Left ventricle myocardium inferior (tissue), 1 donor: ENCODE results near the gene PEX11A. TPM values are rescaled to one million over a fixed set of nuclear protein-coding genes. Genes with fewer than 3 reads are reported as not detected.

ENCODE experiments used
- DNase-seq: peaks from one replicate; pipeline ENCODE4 v3.0.0-alpha.2; 2020
- H3K27ac ChIP-seq: fragments of 200-600 bp; replicated peaks from 2 replicates; pipeline ENCODE4 v1.8.0; 2021
- H3K27me3 ChIP-seq: fragments of 200-600 bp; 2 replicates; pipeline ENCODE4 v1.8.0; 2021; ENCODE audit warnings: low read depth
- H3K36me3 ChIP-seq: fragments of 200-600 bp; 2 replicates; pipeline ENCODE4 v1.8.0; 2021
- H3K4me1 ChIP-seq: fragments of 200-600 bp; 2 replicates; pipeline ENCODE4 v1.8.0; 2021
- H3K4me3 ChIP-seq: fragments of 200-600 bp; 2 replicates; pipeline ENCODE4 v1.8.0; 2021; ENCODE audit warnings: mild to moderate bottlenecking, moderate library complexity
- H3K9me3 ChIP-seq: fragments of 200-600 bp; replicated peaks from 2 replicates; pipeline ENCODE4 v1.8.0; 2021
- CTCF ChIP-seq: fragments of 200-600 bp; IDR thresholded peaks from 2 replicates; pipeline ENCODE4 v1.8.0; 2021; ENCODE audit warnings: antibody characterized with exemption, mild to moderate bottlenecking, borderline replicate concordance
- intact Hi-C: fragments of 100-400 bp; cut with micrococcal nuclease; formaldehyde crosslinking; loops from one replicate; pipeline ENCODE4 v1.11.0; 2022
- total RNA-seq: library from RNA; stranded (reverse); fragmentation: NEBNext Ultra II Directional; extraction: Animal tissue kit (Norgen Biotek cat#: 25700); gene quantifications from one replicate; pipeline ENCODE4 v1.2.1, GENCODE V29; 2021
- donor health status: DM: no; HTN: yes; CAD: no; lungs with severe emphysema.

PEX11A gene
- total RNA-seq, 1 donor from 2014 or later: 11.4 TPM

GRCh38 chr15:89632563-89633430 lies 57.8 kb downstream of the PEX11A start:
- Histone ChIP-seq H3K36me3 (peaks cover 54% of the 10 kb centered on the region), H3K27ac (no peak overlapping the region), H3K27me3 (no peaks in the 10 kb centered on the region), H3K4me3 (no peak overlapping the region), H3K9me3 (no peaks in the 10 kb centered on the region), H3K4me1 (no peaks in the 10 kb centered on the region)
- no peak for TF ChIP-seq CTCF
- intact Hi-C loops: no loop called here
- DNase-seq: no peak

GRCh38 chr15:89631902-89632264 lies 58.7 kb downstream of the PEX11A start:
- intact Hi-C loops: no loop called here

More at GRCh38 chr15:89631902-89632264, 58.7 kb downstream of the PEX11A start:
- Histone ChIP-seq H3K36me3 (peaks cover 55% of the 10 kb centered on the region), H3K4me3 (no peak overlapping the region), H3K27me3 (no peaks in the 10 kb centered on the region), H3K9me3 (no peaks in the 10 kb centered on the region), H3K4me1 (no peaks in the 10 kb centered on the region), H3K27ac (no peak overlapping the region)
- DNase-seq: no peak
- TF ChIP-seq CTCF: no peak

Other genes with a start within 250 kb of the PEX11A start
- 0.22 TPM for gene RHCG, start 194.2 kb downstream of the PEX11A start, total RNA-seq
- 0.08 TPM for gene TICRR, start 115.3 kb downstream of the PEX11A start, total RNA-seq
- gene KIF7, start 35.3 kb downstream of the PEX11A start, total RNA-seq: 2.4 TPM
- 1.6 TPM for gene PLIN1, start 11.4 kb downstream of the PEX11A start, total RNA-seq
- not detected for gene WDR93, start 57 bp upstream of the PEX11A start, total RNA-seq
- 8.4 TPM for gene MESP1, start 60.5 kb upstream of the PEX11A start, total RNA-seq
- gene MESP2, start 85.6 kb upstream of the PEX11A start, total RNA-seq: 0.27 TPM
- gene ANPEP, start 124.1 kb upstream of the PEX11A start, total RNA-seq: 8.9 TPM
- gene AP3S2, start 203.2 kb upstream of the PEX11A start, total RNA-seq: 44.1 TPM
- 11.4 TPM for gene ARPIN, start 222.2 kb upstream of the PEX11A start, total RNA-seq